ENCODE results near the gene FBXO34. TPM values are rescaled to one million over a fixed set of nuclear protein-coding genes. Genes with fewer than 3 reads are reported as not detected.

The FBXO34 gene
- total RNA-seq, 4 donors from 2014 or later, result 26.2 to 55.9 (median 40.7) TPM

DNA sequence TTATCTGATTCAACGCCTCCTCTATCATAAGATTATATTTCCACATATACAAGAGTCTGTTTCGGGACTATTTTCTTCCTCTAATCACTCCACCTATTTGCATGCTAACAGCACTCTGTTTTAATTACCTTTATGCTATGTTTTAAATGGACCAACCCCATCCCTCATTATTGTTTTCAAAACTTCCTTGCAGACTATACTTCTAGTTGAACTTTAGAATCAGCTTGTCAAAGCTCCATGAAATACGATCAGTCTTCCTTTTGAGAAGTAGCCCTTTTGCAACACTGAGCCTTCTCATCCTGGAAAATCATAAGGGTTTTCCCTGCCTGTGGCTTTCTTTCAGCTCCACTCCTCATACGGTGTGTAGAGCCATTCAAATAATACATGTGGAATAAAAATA lies 103.5 kb downstream of the FBXO34 start:
- in situ Hi-C loops (cut with MboI; ENCODE audit: low sequenced_read_pairs in 4 of 4) (loop anchor here in 1 of 4 donors (5.0 kb wide), 1 partner anchor 53 kb away; no protein-coding TSS in a partner anchor), intact Hi-C loops (cut with DNase I; ENCODE audit: low total_unique reads) (no loop called here)
- Histone ChIP-seq H3K4me3 (no peak overlapping the region), H3K27me3 (no peaks in the 10 kb centered on the region), H3K9me3 (no peaks in the 10 kb centered on the region), H3K36me3 (peaks cover 0 to 38% of the 10 kb centered on the region in 2 donors), H3K4me1 (no peaks in the 10 kb centered on the region), H3K27ac (peak overlapping the region in 1 of 4 donors; percentile 48)
- ATAC-seq (no peak), DNase-seq (no peak)
- TF ChIP-seq, protein P1, sequence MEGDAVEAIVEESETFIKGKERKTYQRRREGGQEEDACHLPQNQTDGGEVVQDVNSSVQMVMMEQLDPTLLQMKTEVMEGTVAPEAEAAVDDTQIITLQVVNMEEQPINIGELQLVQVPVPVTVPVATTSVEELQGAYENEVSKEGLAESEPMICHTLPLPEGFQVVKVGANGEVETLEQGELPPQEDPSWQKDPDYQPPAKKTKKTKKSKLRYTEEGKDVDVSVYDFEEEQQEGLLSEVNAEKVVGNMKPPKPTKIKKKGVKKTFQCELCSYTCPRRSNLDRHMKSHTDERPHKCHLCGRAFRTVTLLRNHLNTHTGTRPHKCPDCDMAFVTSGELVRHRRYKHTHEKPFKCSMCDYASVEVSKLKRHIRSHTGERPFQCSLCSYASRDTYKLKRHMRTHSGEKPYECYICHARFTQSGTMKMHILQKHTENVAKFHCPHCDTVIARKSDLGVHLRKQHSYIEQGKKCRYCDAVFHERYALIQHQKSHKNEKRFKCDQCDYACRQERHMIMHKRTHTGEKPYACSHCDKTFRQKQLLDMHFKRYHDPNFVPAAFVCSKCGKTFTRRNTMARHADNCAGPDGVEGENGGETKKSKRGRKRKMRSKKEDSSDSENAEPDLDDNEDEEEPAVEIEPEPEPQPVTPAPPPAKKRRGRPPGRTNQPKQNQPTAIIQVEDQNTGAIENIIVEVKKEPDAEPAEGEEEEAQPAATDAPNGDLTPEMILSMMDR (IDR thresholded peaks at IDR 0.05 in 4 of 5, conservative IDR thresholded peaks at IDR 0.05 in 1 of 5), result no peak
- TF ChIP-seq POLR2A (IDR thresholded peaks at IDR 0.05), result no peak

DNA sequence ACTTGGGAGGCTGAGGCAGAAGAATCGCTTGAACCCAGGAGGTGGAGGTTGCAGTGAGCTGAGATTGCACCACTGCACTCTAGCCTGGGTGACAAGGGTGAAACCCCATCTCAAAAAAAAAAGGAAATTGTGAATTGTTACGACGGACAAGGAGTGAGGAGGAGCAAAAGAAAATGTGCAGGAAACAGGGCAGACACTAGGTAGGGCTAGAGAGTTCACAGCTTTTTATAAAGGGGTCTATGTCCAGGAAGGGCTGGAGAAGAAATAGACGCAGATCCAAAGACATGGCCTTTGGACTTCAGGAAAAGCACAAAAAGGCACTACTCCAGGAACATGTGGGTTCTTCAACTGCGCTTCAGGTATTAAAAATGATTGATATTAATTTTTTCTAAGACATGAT lies 106.0 kb downstream of the FBXO34 start:
- TF ChIP-seq POLR2A (IDR thresholded peaks at IDR 0.05), result no peak
- TF ChIP-seq, protein P1 (IDR thresholded peaks at IDR 0.05 in 4 of 5, conservative IDR thresholded peaks at IDR 0.05 in 1 of 5), result no peak
- Histone ChIP-seq H3K27me3 (no peaks in the 10 kb centered on the region), H3K36me3 (peaks cover 0 to 63% of the 10 kb centered on the region in 2 donors), H3K9me3 (no peaks in the 10 kb centered on the region), H3K27ac (no peak overlapping the region), H3K4me1 (peaks cover under 1 to 4% of the 10 kb centered on the region in 2 donors), H3K4me3 (no peak overlapping the region)
- intact Hi-C loops (cut with DNase I; ENCODE audit: low total_unique reads) (no loop called here), in situ Hi-C loops (cut with MboI; ENCODE audit: low sequenced_read_pairs in 4 of 4) (loop anchor here in 1 of 4 donors (5.0 kb wide), 1 partner anchor 50 kb away; no protein-coding TSS in a partner anchor)
- DNase-seq (no peak), ATAC-seq (no peak)

DNA sequence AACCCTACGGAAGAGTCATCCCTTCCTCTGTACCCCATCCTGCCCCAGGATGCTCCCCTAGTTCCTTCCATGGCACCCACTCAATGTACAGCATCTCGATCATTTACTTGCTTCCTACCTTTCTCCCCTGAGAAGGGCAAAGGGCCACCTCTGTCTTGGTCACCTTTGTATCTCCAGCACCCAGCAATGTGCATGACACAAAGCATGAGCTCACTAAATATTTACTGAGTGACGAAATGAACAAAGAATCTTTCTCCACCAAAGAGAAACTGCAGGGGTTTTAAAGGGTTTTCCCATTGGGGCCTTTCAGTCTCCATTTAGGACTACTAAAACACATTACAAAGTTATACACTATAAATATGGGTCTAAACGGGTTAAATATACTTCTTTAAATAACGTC lies 109.8 kb downstream of the FBXO34 start:
- ATAC-seq, result no peak
- in situ Hi-C loops (cut with MboI; ENCODE audit: low sequenced_read_pairs in 4 of 4), result no loop called here
- Histone ChIP-seq H3K4me1 (peaks cover 32 to 33% of the 10 kb centered on the region in 2 donors), H3K27ac (no peak overlapping the region), H3K27me3 (no peaks in the 10 kb centered on the region), H3K36me3 (peaks cover 0 to 71% of the 10 kb centered on the region in 2 donors), H3K9me3 (no peaks in the 10 kb centered on the region), H3K4me3 (no peak overlapping the region)
- no peak for TF ChIP-seq POLR2A (IDR thresholded peaks at IDR 0.05)
- TF ChIP-seq, protein P1 (IDR thresholded peaks at IDR 0.05 in 4 of 5, conservative IDR thresholded peaks at IDR 0.05 in 1 of 5), result no peak
- DNase-seq, result no peak
- intact Hi-C loops (cut with DNase I; ENCODE audit: low total_unique reads), result no loop called here

DNA sequence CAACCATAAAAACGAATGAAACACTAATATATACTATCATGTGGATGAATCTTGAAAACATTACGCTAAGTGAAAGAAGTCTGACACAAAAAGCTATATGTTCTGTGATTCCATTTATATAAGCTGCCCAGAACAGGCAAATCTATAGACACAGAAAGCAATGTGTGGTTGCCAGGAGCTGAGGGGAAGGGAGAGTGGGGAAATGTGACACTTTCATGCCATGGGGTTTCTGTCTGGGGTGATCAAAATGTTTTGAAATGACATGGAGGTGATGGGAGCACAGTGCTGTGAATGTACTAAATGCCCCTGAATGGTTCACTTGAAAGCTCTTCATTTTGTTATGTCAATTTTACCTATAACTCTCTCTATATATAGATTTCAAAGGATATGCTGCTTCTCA lies 110.3 kb downstream of the FBXO34 start:
- in situ Hi-C loops (cut with MboI; ENCODE audit: low sequenced_read_pairs in 4 of 4) (no loop called here), intact Hi-C loops (cut with DNase I; ENCODE audit: low total_unique reads) (no loop called here)
- no peaks in the 10 kb centered on the region for H3K27me3 ChIP-seq
- no peaks in the 10 kb centered on the region for H3K9me3 ChIP-seq
- TF ChIP-seq POLR2A (IDR thresholded peaks at IDR 0.05), result no peak
- TF ChIP-seq, protein P1 (IDR thresholded peaks at IDR 0.05 in 4 of 5, conservative IDR thresholded peaks at IDR 0.05 in 1 of 5), result no peak
- no peak overlapping the region for H3K4me3 ChIP-seq
- ATAC-seq, result no peak
- H3K27ac ChIP-seq, result peak overlapping the region in 3 of 4 donors; percentile 83 to 89 (median 86)
- peaks cover 32 to 33% of the 10 kb centered on the region in 2 donors for H3K4me1 ChIP-seq
- H3K36me3 ChIP-seq, result peaks cover 0 to 66% of the 10 kb centered on the region in 2 donors
- no peak for DNase-seq

DNA sequence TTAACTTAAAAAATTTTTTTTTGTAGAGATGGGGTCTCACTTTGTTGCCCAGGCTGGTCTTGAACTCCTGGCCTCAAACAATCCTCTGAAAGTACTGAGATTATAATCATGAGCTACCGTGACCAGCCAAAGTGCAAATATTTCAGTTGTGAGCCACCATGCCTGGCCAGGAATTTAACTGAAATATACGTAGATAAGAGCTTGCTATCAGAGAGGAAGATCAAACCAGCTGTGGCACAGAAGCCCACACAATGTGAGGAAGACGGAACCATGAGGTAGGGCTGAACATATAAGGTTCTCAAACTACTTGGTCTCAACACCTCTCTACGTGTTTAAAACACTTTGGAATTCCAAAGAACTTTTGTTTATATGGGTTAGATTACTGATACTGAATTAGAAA lies 111.3 kb downstream of the FBXO34 start:
- H3K9me3 ChIP-seq, result no peaks in the 10 kb centered on the region
- TF ChIP-seq, protein P1 (IDR thresholded peaks at IDR 0.05 in 4 of 5, conservative IDR thresholded peaks at IDR 0.05 in 1 of 5), result no peak
- TF ChIP-seq POLR2A (IDR thresholded peaks at IDR 0.05), result no peak
- H3K4me1 ChIP-seq, result peaks cover 32 to 33% of the 10 kb centered on the region in 2 donors
- intact Hi-C loops (cut with DNase I; ENCODE audit: low total_unique reads), result no loop called here
- H3K27ac ChIP-seq, result peak overlapping the region; percentile 83 to 90 (median 88)
- H3K36me3 ChIP-seq, result peaks cover 0 to 56% of the 10 kb centered on the region in 2 donors
- no peak overlapping the region for H3K4me3 ChIP-seq
- DNase-seq, result no peak
- in situ Hi-C loops (cut with MboI; ENCODE audit: low sequenced_read_pairs in 4 of 4), result no loop called here
- no peaks in the 10 kb centered on the region for H3K27me3 ChIP-seq
- no peak for ATAC-seq
